ENCODE results near the gene ARID3C. TPM values are rescaled to one million over a fixed set of nuclear protein-coding genes. Genes with fewer than 3 reads are reported as not detected.

ARID3C gene
- total RNA-seq, 1 donor from 2014 or later = 4.7 TPM

- no peak for TF ChIP-seq EZH2phosphoT487 (IDR thresholded peaks at IDR 0.05)
- peak; percentile 89 for TF ChIP-seq CTCF (IDR thresholded peaks at IDR 0.05)
- Histone ChIP-seq H2AFZ (replicated peaks) (no peak overlapping the region), H3K4me3 (peak overlapping the region; percentile 66), H3F3A (ENCODE audit: low read depth) (peaks cover 14% of the 10 kb centered on the region), H3K4me2 (peak overlapping the region; percentile 86), H3K27ac (no peak overlapping the region), H3K36me3 (no peaks in the 10 kb centered on the region), H4K20me1 (ENCODE audit: low read depth) (no peaks in the 10 kb centered on the region), H3K79me2 (ENCODE audit: low read depth) (peaks cover 13% of the 10 kb centered on the region), H3K9me3 (ENCODE audit: low read depth) (no peaks in the 10 kb centered on the region), H3K27me3 (no peaks in the 10 kb centered on the region), H3K9ac (no peak overlapping the region), H3K4me1 (peaks cover 8% of the 10 kb centered on the region)
- peak; percentile 94 for DNase-seq (ENCODE audit: low spot score)
- H3K27ac Mint-ChIP-seq = peak overlapping the region; percentile 86
- H3K4me3 Mint-ChIP-seq = peak overlapping the region; percentile 90
- H3K9me3 Mint-ChIP-seq = no peaks in the 10 kb centered on the region
- H3K27me3 Mint-ChIP-seq (ENCODE audit: insufficient read depth, low read depth) = peaks cover 14% of the 10 kb centered on the region
- H3K4me1 Mint-ChIP-seq = peaks cover 24% of the 10 kb centered on the region
- H3K36me3 Mint-ChIP-seq = peaks cover 7% of the 10 kb centered on the region
Observed at GRCh38 chr9:34612788-34613390, 16.0 kb downstream of the ARID3C start.

- H3K4me3 ChIP-seq = peak within 1 kb of the TSS; percentile 66
- H4K20me1 ChIP-seq (ENCODE audit: low read depth) = no peaks in the 10 kb centered on the region
- no peak for TF ChIP-seq EZH2phosphoT487 (IDR thresholded peaks at IDR 0.05)
- no peak for TF ChIP-seq CTCF (IDR thresholded peaks at IDR 0.05)
- TF ChIP-seq EZH2 (IDR thresholded peaks at IDR 0.05) = peak; percentile 36
- peaks cover 8% of the 10 kb centered on the region for H3K4me1 ChIP-seq
- H3K27ac Mint-ChIP-seq = peak within 1 kb of the TSS; percentile 96
- peaks cover 14% of the 10 kb centered on the region for H3F3A ChIP-seq (ENCODE audit: low read depth)
- H3K9ac ChIP-seq = peak within 1 kb of the TSS; percentile 46
- H3K36me3 Mint-ChIP-seq = peaks cover 7% of the 10 kb centered on the region
- peak; percentile 95 for DNase-seq (ENCODE audit: low spot score)
- peaks cover 14% of the 10 kb centered on the region for H3K27me3 Mint-ChIP-seq (ENCODE audit: insufficient read depth, low read depth)
- no peaks in the 10 kb centered on the region for H3K9me3 ChIP-seq (ENCODE audit: low read depth)
- H2AFZ ChIP-seq (replicated peaks) = peak within 1 kb of the TSS; percentile 61
- peaks cover 13% of the 10 kb centered on the region for H3K79me2 ChIP-seq (ENCODE audit: low read depth)
- no peak within 1 kb of the TSS for H3K27ac ChIP-seq
- H3K9me3 Mint-ChIP-seq = no peaks in the 10 kb centered on the region
- peaks cover 24% of the 10 kb centered on the region for H3K4me1 Mint-ChIP-seq
- peak within 1 kb of the TSS; percentile 90 for H3K4me3 Mint-ChIP-seq
- H3K27me3 ChIP-seq = no peaks in the 10 kb centered on the region
- peak within 1 kb of the TSS; percentile 86 for H3K4me2 ChIP-seq
- no peaks in the 10 kb centered on the region for H3K36me3 ChIP-seq
Observed at GRCh38 chr9:34611811-34612787, 16.8 kb downstream of the ARID3C start, which contains the start of gene RPP25L. Gene RPP25L, minus strand, starts transcription at chr9:34612097. Its CDS starts 801 bp downstream, at chr9:34611296.

- peak overlapping the region; percentile 46 for H3K9ac ChIP-seq
- peak overlapping the region; percentile 90 for H3K4me3 Mint-ChIP-seq
- peaks cover 2% of the 10 kb centered on the region for H3K27me3 ChIP-seq
- no peaks in the 10 kb centered on the region for H3K9me3 Mint-ChIP-seq
- H3K9me3 ChIP-seq (ENCODE audit: low read depth) = no peaks in the 10 kb centered on the region
- peaks cover 2% of the 10 kb centered on the region for H3K36me3 Mint-ChIP-seq
- peaks cover 14% of the 10 kb centered on the region for H3F3A ChIP-seq (ENCODE audit: low read depth)
- peaks cover 8% of the 10 kb centered on the region for H3K4me1 ChIP-seq
- peak overlapping the region; percentile 66 for H3K4me3 ChIP-seq
- H3K27me3 Mint-ChIP-seq (ENCODE audit: insufficient read depth, low read depth) = peaks cover 14% of the 10 kb centered on the region
- DNase-seq (ENCODE audit: low spot score) = no peak
- no peak for TF ChIP-seq CTCF (IDR thresholded peaks at IDR 0.05)
- no peak for TF ChIP-seq EZH2 (IDR thresholded peaks at IDR 0.05)
- no peak for TF ChIP-seq EZH2phosphoT487 (IDR thresholded peaks at IDR 0.05)
- peak overlapping the region; percentile 86 for H3K4me2 ChIP-seq
- H3K4me1 Mint-ChIP-seq = peaks cover 24% of the 10 kb centered on the region
- H4K20me1 ChIP-seq (ENCODE audit: low read depth) = no peaks in the 10 kb centered on the region
- peaks cover 13% of the 10 kb centered on the region for H3K79me2 ChIP-seq (ENCODE audit: low read depth)
- H3K36me3 ChIP-seq = no peaks in the 10 kb centered on the region
- H2AFZ ChIP-seq (replicated peaks) = peak overlapping the region; percentile 61
- H3K27ac ChIP-seq = no peak overlapping the region
- H3K27ac Mint-ChIP-seq = peak overlapping the region; percentile 96
Observed at GRCh38 chr9:34611251-34611810, 17.5 kb downstream of the ARID3C start.
